GM18517 (cell line): ENCODE data around the gene CHRM5.
A peak's percentile ranks its signal among the peaks of the same experiment; 100 is the strongest.
"Not testable (repeated sequence)": the region's sequence is repeated elsewhere in the genome, so short reads cannot be mapped to it uniquely, and the experiment has no call there.

ENCODE experiments used
- ATAC-seq: cut with Tn5 transposase; IDR thresholded peaks from one replicate; pipeline ENCODE4 v1.9.1; 2021; ENCODE audit warnings: mild to moderate bottlenecking, moderate library complexity; ENCODE audit not compliant: unreplicated experiment

The CHRM5 gene

GRCh38 chr15:33987444-33987843 lies 19.1 kb downstream of the CHRM5 start:
- ATAC-seq = no peak

- no peak for ATAC-seq
Observed at GRCh38 chr15:33988384-33988783, 20.1 kb downstream of the CHRM5 start.

DNA sequence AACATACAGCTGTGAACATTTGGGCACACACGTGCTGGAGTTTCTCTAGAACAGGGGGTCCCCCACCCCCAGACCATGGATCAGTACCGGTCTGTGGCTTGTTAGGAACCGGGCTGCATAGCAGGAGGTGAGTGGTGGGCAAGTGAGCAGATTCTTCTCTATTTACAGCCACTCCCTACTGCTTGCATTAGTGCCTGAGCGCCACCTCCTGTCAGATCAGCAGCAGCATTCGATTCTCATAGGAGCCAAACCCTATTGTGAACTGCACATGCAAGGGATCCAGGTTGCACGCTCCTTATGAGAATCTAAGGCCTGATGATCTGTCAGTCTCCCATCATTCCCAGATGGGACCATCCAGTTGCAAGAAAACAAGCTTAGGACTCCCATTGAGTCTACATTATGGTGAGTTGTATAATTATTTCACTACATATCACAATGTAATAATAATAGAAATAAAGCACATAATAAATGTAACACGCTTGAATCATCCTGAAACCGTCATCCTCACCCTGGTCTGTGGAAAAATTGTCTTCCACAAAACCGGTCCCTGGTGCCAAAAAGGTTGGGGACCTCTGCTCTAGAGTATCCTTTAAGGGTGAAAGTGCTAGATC lies 25.8 kb downstream of the CHRM5 start:
- no peak for ATAC-seq

DNA sequence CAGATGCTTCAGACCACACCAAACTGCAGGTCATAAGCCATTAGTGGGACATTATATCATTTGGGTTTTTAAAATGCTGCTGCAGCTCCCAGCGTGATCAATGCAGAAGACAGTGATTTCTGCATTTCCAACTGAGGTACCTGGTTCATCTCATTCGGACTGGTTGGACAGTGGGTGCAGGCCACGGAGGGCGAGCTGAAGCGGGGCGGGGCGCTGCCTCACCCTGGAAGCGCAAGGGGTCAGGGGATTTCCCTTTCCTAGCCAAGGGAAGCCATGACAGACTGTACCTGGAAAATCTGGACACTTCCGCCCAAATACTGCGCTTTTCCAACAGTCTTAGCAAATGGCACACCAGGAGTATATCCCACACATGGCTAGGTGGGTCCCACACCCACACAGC lies 27.4 kb downstream of the CHRM5 start:
- ATAC-seq = not testable (repeated sequence)

- ATAC-seq = no peak
Observed at GRCh38 chr15:34001536-34001935, 33.2 kb downstream of the CHRM5 start.

- no peak for ATAC-seq
Observed at GRCh38 chr15:34006381-34006780, 38.1 kb downstream of the CHRM5 start.

DNA sequence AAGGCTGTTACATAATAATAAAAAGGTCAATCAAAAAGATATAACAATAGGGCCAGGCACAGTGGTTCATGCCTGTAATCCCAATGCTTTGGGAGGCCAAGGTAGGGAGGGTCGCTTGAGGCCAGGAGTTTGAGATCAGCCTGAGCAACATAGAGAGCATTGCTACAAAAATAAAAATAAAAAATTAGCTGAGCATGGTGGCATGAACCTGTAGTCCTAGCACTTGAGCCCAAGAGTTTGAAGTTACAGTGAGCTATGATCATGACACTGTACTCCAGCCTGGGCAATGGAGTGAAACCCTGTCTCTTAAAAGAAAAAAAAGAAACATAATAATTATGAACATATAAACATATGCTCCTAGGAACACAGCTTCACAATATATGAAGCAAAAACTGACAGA lies 41.4 kb downstream of the CHRM5 start:
- no peak for ATAC-seq

DNA sequence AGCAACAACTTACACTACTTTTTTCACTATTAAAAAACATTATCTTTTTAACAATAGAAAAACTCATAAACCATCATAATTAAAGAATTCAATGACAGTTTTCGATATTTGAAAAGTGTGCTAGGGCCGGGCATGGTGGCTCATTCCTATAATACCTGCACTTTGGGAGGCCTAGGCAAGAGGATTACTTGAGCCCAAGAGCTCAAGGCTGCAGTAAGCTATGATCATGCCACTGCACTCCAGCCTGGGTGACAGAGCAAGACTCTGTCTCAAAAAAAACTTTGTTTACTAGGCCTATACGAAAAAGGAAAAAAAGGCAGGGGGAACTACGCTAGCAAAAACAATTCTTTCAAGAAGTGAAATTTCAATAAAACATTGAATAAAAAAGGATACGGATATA lies 42.6 kb downstream of the CHRM5 start:
- no peak for ATAC-seq

GRCh38 chr15:34011481-34011880 lies 43.2 kb downstream of the CHRM5 start:
- ATAC-seq = no peak

- ATAC-seq = no peak
Observed at GRCh38 chr15:34012461-34013028, 44.2 kb downstream of the CHRM5 start.

- ATAC-seq = no peak
Observed at GRCh38 chr15:34013746-34014145, 45.4 kb downstream of the CHRM5 start.

DNA sequence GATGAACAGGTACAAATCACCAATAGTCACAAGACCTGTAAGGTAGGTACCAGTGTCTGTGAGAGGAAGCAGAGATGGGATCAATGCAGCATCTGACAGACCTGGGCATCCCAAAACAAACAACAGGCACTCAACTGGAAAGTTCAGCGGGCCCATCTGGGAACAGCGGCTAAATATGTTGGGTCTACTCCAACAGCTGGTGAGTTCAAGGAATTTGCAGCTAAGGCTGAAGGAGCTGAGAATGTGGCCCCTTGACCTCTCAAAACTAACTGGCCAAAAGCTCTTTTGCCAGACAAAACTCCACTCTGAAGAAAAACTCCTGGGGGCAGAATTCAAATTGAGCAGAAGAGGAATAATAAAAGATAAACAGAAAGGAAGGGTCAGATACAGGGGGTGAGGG lies 46.3 kb downstream of the CHRM5 start:
- no peak for ATAC-seq

DNA sequence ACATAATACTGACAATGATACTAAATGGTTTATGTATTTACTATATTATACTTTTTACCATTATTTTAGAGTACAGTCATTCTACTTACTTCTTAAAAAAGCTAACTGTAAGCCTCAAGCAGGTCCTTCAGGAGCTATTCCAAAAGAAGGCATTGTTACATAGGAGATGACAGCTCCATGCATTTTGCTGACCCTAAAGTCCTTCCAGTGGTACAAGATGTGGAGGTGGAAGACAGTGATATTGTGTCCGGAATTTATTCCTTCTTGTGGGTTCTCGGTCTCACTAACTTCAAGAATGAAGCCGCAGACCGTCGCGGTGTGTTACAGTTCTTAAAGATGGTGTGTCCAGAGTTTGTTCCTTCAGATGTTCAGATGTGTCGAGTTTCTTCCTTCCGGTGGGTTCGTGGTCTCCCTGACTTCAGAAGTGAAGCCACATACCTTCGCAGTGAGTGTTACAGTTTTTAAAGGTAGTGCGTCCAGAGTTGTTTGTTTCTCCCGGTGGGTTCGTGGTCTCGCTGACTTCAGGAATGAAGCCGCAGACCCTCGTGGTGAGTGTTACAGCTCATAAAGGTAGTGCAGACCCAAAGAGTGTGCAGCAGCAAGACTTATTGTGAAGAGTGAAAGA lies 49.8 kb downstream of the CHRM5 start:
- no peak for ATAC-seq

- not testable (repeated sequence) for ATAC-seq
Observed at GRCh38 chr15:34018738-34019137, 50.4 kb downstream of the CHRM5 start.

GRCh38 chr15:34019369-34019990 lies 51.2 kb downstream of the CHRM5 start:
- ATAC-seq = no peak

DNA sequence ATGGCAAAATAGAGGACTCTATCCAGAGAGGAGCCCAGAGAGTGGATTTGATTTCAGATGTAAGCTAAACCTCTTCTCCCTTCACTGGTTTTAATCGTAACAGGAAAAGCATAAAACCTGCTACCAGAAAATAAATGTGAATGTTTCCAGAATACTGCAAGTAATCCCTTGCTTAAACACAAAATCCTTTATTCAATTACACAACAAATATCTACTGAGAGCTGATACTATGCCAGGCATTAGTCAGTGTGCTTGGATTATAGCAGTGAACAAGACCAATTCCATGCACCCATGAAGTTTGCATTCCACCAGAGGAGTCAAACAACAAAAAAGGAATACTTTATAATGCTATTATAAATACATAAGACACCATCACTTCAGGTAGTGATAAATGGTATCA lies 55.6 kb downstream of the CHRM5 start:
- no peak for ATAC-seq

GRCh38 chr15:34025252-34025651 lies 57.0 kb downstream of the CHRM5 start:
- no peak for ATAC-seq

DNA sequence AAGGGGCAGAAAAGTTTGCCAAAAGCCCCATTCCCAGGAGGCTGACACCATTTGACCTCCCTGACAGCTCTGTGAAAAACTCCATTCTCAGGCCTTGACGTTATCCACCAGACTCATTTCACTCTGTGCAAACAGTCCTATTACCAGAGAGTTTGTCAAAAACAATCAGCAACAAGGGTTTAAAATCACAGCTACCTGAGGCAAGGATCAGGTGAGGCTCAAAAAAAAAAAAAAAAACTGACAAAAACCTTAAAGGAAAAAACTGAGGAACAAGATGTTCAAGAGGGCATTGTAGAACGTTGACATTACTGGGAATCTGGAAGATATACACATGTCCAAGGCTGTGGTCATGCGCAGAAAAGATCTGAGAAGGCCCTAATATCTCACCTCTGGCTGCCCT lies 59.3 kb downstream of the CHRM5 start:
- ATAC-seq = no peak

DNA sequence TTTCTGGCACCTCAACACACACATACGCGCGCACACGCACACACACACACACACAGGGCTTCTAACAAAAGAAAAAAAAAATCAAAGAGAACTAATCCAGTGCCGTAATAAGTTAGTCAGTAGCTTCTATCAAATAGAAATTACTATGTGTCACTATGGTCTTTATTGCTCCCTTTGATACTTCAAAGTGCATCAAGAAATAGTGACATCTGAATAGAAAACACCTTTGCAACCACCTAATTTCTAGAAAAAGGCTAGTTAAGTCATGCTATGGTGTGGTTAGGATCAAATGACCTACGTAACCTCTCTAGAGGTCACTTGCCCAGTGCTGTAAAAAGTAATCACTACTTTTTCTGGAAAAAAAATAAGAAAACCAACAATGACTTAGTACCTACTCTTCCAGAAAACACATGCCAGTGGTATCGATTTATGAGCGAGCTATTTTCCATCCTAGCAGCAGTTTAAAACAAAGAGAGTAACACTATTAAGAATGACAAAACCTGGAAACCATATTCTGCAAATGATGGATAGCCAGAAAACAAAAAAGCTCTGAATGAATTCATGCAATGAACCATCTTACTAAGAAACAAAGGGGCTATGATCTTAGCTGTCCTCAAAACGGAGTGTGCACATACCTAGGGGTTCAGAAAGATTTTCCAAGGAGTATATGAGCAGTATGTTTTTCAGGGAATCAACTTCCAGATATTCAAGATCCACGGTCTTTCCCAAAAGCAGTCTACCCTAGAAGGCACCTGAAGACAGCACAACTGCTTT lies 63.9 kb downstream of the CHRM5 start:
- ATAC-seq = no peak

GRCh38 chr15:34038023-34038870 lies 70.0 kb downstream of the CHRM5 start:
- ATAC-seq = peak; percentile 65
